ENCODE data around the gene PRRT3. TPM values are rescaled to one million over a fixed set of nuclear protein-coding genes. Genes with fewer than 3 reads are reported as not detected.

The PRRT3 gene
- total and polyA plus RNA-seq, 9 of the 15 experiments (the other 6 are each of a cell fraction or from before 2014, with no cell fraction given): 0.06 to 1.9 (median 1.2) TPM

DNA sequence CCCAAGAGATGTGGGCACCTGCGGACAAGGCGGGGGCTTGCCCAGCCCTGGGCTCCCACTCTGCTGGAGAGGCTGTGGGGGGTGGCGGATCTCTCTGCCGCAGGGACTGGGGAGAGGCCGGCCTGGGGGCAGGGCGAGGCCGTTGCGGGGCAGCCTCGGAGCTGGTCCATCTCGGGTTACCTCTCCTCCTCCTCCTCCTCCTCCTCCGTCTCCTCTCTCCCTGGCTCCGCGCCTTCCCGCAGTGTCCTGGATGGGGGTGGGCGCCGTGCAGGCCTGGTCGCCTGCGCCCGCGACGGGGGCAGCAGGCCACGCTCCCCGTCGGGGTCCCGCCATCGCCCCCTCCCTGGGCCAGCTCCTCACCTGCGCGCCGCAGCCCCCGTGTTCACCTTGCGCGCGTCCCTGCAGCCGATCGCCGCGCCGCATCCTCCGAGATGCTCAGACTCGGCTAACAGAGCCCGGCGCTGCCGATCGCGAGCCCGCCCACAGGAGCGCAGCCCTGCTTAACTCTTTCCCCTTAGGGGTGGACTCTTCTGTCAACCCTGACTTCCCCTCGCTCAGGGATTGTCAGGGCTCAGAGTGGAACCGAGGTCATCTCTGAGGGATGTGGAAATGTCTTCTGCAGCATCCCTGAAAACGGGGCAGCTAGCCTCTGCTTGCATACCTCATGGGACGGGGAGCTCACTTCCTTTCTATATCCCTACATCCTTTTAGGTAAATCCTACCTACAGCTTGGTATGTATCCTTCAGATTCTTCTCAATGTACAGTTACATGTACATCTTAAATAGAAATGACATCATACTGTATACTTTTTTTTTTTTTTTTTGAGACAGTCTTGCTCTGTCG lies at the start of gene PRRT3 (continued):
- TF ChIP-seq, protein P1, sequence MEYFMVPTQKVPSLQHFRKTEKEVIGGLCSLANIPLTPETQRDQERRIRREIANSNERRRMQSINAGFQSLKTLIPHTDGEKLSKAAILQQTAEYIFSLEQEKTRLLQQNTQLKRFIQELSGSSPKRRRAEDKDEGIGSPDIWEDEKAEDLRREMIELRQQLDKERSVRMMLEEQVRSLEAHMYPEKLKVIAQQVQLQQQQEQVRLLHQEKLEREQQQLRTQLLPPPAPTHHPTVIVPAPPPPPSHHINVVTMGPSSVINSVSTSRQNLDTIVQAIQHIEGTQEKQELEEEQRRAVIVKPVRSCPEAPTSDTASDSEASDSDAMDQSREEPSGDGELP (CRISPR knock-in tag; IDR thresholded peaks at IDR 0.05; ENCODE audit: borderline replicate concordance): peak; percentile 56; the same call in 1 of the 2 replicates
- TF ChIP-seq SAFB (IDR thresholded peaks at IDR 0.05; ENCODE audit: borderline replicate concordance, low read depth, low read length) (no peak), ZNF224 (CRISPR knock-in tag; IDR thresholded peaks at IDR 0.05) (no peak), KLF1 (tag; IDR thresholded peaks at IDR 0.05) (no peak), TSC22D4 (tag; IDR thresholded peaks at IDR 0.05) (no peak), MAFK (IDR thresholded peaks at IDR 0.05; ENCODE audit: low read length) (no peak), ZNF134 (CRISPR knock-in tag; conservative IDR thresholded peaks at IDR 0.05) (no peak)
- TF ChIP-seq, protein P2, sequence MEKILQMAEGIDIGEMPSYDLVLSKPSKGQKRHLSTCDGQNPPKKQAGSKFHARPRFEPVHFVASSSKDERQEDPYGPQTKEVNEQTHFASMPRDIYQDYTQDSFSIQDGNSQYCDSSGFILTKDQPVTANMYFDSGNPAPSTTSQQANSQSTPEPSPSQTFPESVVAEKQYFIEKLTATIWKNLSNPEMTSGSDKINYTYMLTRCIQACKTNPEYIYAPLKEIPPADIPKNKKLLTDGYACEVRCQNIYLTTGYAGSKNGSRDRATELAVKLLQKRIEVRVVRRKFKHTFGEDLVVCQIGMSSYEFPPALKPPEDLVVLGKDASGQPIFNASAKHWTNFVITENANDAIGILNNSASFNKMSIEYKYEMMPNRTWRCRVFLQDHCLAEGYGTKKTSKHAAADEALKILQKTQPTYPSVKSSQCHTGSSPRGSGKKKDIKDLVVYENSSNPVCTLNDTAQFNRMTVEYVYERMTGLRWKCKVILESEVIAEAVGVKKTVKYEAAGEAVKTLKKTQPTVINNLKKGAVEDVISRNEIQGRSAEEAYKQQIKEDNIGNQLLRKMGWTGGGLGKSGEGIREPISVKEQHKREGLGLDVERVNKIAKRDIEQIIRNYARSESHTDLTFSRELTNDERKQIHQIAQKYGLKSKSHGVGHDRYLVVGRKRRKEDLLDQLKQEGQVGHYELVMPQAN (IDR thresholded peaks at IDR 0.05; ENCODE audit: borderline replicate concordance): peak; percentile 29; the same call in 1 of the 2 replicates
- TF ChIP-seq, protein P3, sequence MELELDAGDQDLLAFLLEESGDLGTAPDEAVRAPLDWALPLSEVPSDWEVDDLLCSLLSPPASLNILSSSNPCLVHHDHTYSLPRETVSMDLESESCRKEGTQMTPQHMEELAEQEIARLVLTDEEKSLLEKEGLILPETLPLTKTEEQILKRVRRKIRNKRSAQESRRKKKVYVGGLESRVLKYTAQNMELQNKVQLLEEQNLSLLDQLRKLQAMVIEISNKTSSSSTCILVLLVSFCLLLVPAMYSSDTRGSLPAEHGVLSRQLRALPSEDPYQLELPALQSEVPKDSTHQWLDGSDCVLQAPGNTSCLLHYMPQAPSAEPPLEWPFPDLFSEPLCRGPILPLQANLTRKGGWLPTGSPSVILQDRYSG (tag; conservative IDR thresholded peaks at IDR 0.05; ENCODE audit: low read depth): no peak
- TF ChIP-seq, protein P4, sequence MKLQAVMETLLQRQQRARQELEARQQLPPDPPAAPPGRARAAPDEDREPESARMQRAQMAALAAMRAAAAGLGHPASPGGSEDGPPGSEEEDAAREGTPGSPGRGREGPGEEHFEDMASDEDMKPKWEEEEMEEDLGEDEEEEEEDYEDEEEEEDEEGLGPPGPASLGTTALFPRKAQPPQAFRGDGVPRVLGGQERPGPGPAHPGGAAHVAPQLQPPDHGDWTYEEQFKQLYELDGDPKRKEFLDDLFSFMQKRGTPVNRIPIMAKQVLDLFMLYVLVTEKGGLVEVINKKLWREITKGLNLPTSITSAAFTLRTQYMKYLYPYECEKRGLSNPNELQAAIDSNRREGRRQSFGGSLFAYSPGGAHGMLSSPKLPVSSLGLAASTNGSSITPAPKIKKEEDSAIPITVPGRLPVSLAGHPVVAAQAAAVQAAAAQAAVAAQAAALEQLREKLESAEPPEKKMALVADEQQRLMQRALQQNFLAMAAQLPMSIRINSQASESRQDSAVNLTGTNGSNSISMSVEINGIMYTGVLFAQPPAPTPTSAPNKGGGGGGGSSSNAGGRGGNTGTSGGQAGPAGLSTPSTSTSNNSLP (IDR thresholded peaks at IDR 0.05; ENCODE audit: borderline replicate concordance, low read depth, low read length): no peak
- TF ChIP-seq, protein P5, sequence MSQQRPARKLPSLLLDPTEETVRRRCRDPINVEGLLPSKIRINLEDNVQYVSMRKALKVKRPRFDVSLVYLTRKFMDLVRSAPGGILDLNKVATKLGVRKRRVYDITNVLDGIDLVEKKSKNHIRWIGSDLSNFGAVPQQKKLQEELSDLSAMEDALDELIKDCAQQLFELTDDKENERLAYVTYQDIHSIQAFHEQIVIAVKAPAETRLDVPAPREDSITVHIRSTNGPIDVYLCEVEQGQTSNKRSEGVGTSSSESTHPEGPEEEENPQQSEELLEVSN (IDR thresholded peaks at IDR 0.05; ENCODE audit: borderline replicate concordance in 1 of 2, extremely low read depth in 1 of 2, insufficient read depth in 1 of 2, insufficient read length in 1 of 2, low read depth in 1 of 2, low read length in 1 of 2, poor library complexity in 1 of 2, severe bottlenecking in 1 of 2): no peak
- TF ChIP-seq, protein P6, sequence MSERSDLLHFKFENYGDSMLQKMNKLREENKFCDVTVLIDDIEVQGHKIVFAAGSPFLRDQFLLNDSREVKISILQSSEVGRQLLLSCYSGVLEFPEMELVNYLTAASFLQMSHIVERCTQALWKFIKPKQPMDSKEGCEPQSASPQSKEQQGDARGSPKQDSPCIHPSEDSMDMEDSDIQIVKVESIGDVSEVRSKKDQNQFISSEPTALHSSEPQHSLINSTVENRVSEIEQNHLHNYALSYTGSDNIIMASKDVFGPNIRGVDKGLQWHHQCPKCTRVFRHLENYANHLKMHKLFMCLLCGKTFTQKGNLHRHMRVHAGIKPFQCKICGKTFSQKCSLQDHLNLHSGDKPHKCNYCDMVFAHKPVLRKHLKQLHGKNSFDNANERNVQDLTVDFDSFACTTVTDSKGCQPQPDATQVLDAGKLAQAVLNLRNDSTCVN (CRISPR knock-in tag; IDR thresholded peaks at IDR 0.05): no peak
- TF ChIP-seq, protein P7, sequence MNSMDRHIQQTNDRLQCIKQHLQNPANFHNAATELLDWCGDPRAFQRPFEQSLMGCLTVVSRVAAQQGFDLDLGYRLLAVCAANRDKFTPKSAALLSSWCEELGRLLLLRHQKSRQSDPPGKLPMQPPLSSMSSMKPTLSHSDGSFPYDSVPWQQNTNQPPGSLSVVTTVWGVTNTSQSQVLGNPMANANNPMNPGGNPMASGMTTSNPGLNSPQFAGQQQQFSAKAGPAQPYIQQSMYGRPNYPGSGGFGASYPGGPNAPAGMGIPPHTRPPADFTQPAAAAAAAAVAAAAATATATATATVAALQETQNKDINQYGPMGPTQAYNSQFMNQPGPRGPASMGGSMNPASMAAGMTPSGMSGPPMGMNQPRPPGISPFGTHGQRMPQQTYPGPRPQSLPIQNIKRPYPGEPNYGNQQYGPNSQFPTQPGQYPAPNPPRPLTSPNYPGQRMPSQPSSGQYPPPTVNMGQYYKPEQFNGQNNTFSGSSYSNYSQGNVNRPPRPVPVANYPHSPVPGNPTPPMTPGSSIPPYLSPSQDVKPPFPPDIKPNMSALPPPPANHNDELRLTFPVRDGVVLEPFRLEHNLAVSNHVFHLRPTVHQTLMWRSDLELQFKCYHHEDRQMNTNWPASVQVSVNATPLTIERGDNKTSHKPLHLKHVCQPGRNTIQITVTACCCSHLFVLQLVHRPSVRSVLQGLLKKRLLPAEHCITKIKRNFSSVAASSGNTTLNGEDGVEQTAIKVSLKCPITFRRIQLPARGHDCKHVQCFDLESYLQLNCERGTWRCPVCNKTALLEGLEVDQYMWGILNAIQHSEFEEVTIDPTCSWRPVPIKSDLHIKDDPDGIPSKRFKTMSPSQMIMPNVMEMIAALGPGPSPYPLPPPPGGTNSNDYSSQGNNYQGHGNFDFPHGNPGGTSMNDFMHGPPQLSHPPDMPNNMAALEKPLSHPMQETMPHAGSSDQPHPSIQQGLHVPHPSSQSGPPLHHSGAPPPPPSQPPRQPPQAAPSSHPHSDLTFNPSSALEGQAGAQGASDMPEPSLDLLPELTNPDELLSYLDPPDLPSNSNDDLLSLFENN (IDR thresholded peaks at IDR 0.05; ENCODE audit: low read depth in 2 of 2, low read length in 2 of 2): peak in 1 of 2 experiments; percentile 86; a peak in 2 of 4 replicates

Measured in K562 (cell line).